HEK293 (cell line): ENCODE results near the gene MNX1.

Experiments
- BCL6B ChIP-seq: fragments of 450-650 bp; formaldehyde crosslinking; IDR thresholded peaks from 2 replicates; pipeline ENCODE4 v1.5.1; 2017; ENCODE audit warnings: missing biosample characterization, missing genetic modification characterization
- FEZF1 ChIP-seq: fragments of 450-650 bp; formaldehyde crosslinking; IDR thresholded peaks from 2 replicates; pipeline ENCODE4 v1.5.1; 2016; ENCODE audit warnings: missing biosample characterization, missing genetic modification characterization
- GLIS1 ChIP-seq: fragments of 450-650 bp; formaldehyde crosslinking; IDR thresholded peaks from 2 replicates; pipeline ENCODE4 v1.5.1; 2016; ENCODE audit warnings: missing biosample characterization, missing genetic modification characterization
- IKZF3 ChIP-seq: fragments of 450-650 bp; IDR thresholded peaks from 2 replicates; pipeline ENCODE4 v1.5.0; 2018; ENCODE audit warnings: missing biosample characterization, mild to moderate bottlenecking, missing genetic modification characterization, moderate library complexity
- KLF9 ChIP-seq: fragments of 450-650 bp; formaldehyde crosslinking; IDR thresholded peaks from 2 replicates; pipeline ENCODE4 v1.5.1; 2016; ENCODE audit warnings: missing biosample characterization, missing genetic modification characterization, low read depth
- MZF1 ChIP-seq: fragments of 450-650 bp; formaldehyde crosslinking; IDR thresholded peaks from 2 replicates; pipeline ENCODE4 v1.5.1; 2017; ENCODE audit warnings: missing biosample characterization, missing genetic modification characterization, borderline replicate concordance
- PRDM1 ChIP-seq: fragments of 450-650 bp; formaldehyde crosslinking; IDR thresholded peaks from 2 replicates; pipeline ENCODE4; 2016; ENCODE audit warnings: missing biosample characterization, missing genetic modification characterization
- SCRT1 ChIP-seq: fragments of 450-650 bp; formaldehyde crosslinking; IDR thresholded peaks from 2 replicates; pipeline ENCODE4 v1.5.1; 2016; ENCODE audit warnings: missing biosample characterization, missing genetic modification characterization, borderline replicate concordance
- TSHZ1 ChIP-seq: fragments of 450-650 bp; formaldehyde crosslinking; IDR thresholded peaks from 2 replicates; pipeline ENCODE4 v1.5.1; 2016; ENCODE audit warnings: missing biosample characterization, missing genetic modification characterization, borderline replicate concordance
- WT1 ChIP-seq: fragments of 450-650 bp; formaldehyde crosslinking; IDR thresholded peaks from 2 replicates; pipeline ENCODE4 v1.5.1; 2016; ENCODE audit warnings: missing biosample characterization, missing genetic modification characterization
- ZBTB6 ChIP-seq: fragments of 450-650 bp; formaldehyde crosslinking; IDR thresholded peaks from 2 replicates; pipeline ENCODE4 v1.5.1; 2017; ENCODE audit warnings: missing biosample characterization, missing genetic modification characterization
- ZBTB8A ChIP-seq: fragments of 450-650 bp; formaldehyde crosslinking; IDR thresholded peaks from 2 replicates; pipeline ENCODE4 v1.5.1; 2016; ENCODE audit warnings: missing biosample characterization, missing genetic modification characterization
- ZFP3 ChIP-seq: fragments of 450-650 bp; formaldehyde crosslinking; IDR thresholded peaks from 2 replicates; pipeline ENCODE4 v1.5.1; 2016; ENCODE audit warnings: low read depth, missing biosample characterization, missing genetic modification characterization
- ZFP41 ChIP-seq: fragments of 450-650 bp; formaldehyde crosslinking; IDR thresholded peaks from 2 replicates; pipeline ENCODE4 v1.5.1; 2016; ENCODE audit warnings: missing biosample characterization, missing genetic modification characterization, borderline replicate concordance
- ZFP69B ChIP-seq: fragments of 450-650 bp; formaldehyde crosslinking; IDR thresholded peaks from 2 replicates; pipeline ENCODE4 v1.5.1; 2016; ENCODE audit warnings: missing biosample characterization, missing genetic modification characterization
- ZNF112 ChIP-seq: fragments of 450-650 bp; formaldehyde crosslinking; IDR thresholded peaks from 2 replicates; pipeline ENCODE4 v1.5.0; 2017; ENCODE audit warnings: missing biosample characterization, missing genetic modification characterization
- ZNF2 ChIP-seq: fragments of 450-650 bp; formaldehyde crosslinking; IDR thresholded peaks from 2 replicates; pipeline ENCODE4 v1.5.1; 2016; ENCODE audit warnings: missing biosample characterization, missing genetic modification characterization
- ZNF223 ChIP-seq: fragments of 450-650 bp; formaldehyde crosslinking; IDR thresholded peaks from 2 replicates; pipeline ENCODE4 v1.5.1; 2016; ENCODE audit warnings: missing biosample characterization, missing genetic modification characterization
- ZNF266 ChIP-seq: fragments of 450-650 bp; formaldehyde crosslinking; IDR thresholded peaks from 2 replicates; pipeline ENCODE4 v1.5.1; 2016; ENCODE audit warnings: missing biosample characterization, missing genetic modification characterization, low read depth
- ZNF335 ChIP-seq: fragments of 450-650 bp; formaldehyde crosslinking; conservative IDR thresholded peaks from 2 replicates; pipeline ENCODE4 v1.5.1; 2016; ENCODE audit warnings: missing biosample characterization, missing genetic modification characterization
- ZNF341 ChIP-seq: fragments of 450-650 bp; formaldehyde crosslinking; IDR thresholded peaks from 2 replicates; pipeline ENCODE4; 2016; ENCODE audit warnings: low read depth, missing biosample characterization, missing genetic modification characterization
- ZNF362 ChIP-seq: fragments of 450-650 bp; formaldehyde crosslinking; IDR thresholded peaks from 2 replicates; pipeline ENCODE4 v1.5.1; 2016; ENCODE audit warnings: missing biosample characterization, missing genetic modification characterization
- ZNF548 ChIP-seq: fragments of 450-650 bp; formaldehyde crosslinking; IDR thresholded peaks from 2 replicates; pipeline ENCODE4 v1.5.1; 2016; ENCODE audit warnings: missing biosample characterization, missing genetic modification characterization
- ZNF561 ChIP-seq: fragments of 450-650 bp; IDR thresholded peaks from 2 replicates; pipeline ENCODE4 v1.5.1; 2018; ENCODE audit warnings: missing biosample characterization, missing genetic modification characterization, borderline replicate concordance
- ZNF596 ChIP-seq: fragments of 450-650 bp; IDR thresholded peaks from 2 replicates; pipeline ENCODE4 v1.5.0; 2018; ENCODE audit warnings: missing biosample characterization, mild to moderate bottlenecking, missing genetic modification characterization, moderate library complexity
- ZNF600 ChIP-seq: fragments of 450-650 bp; formaldehyde crosslinking; IDR thresholded peaks from 2 replicates; pipeline ENCODE4 v1.5.1; 2016; ENCODE audit warnings: missing biosample characterization, missing genetic modification characterization
- ZNF639 ChIP-seq: fragments of 450-650 bp; formaldehyde crosslinking; IDR thresholded peaks from 2 replicates; pipeline ENCODE4 v1.5.1; 2016; ENCODE audit warnings: missing biosample characterization, missing genetic modification characterization
- ZNF704 ChIP-seq: fragments of 450-650 bp; formaldehyde crosslinking; IDR thresholded peaks from 2 replicates; pipeline ENCODE4 v1.5.1; 2016; ENCODE audit warnings: missing biosample characterization, missing genetic modification characterization
- ZNF776 ChIP-seq: fragments of 450-650 bp; formaldehyde crosslinking; IDR thresholded peaks from 2 replicates; pipeline ENCODE4 v1.5.0; 2017; ENCODE audit warnings: missing biosample characterization, missing genetic modification characterization, borderline replicate concordance
- ZSCAN30 ChIP-seq: fragments of 450-650 bp; IDR thresholded peaks from 2 replicates; pipeline ENCODE4 v1.5.1; 2018; ENCODE audit warnings: missing biosample characterization, mild to moderate bottlenecking, missing genetic modification characterization, moderate library complexity

The MNX1 gene

GRCh38 chr7:157007470-157008066 lies 2.9 kb downstream of the MNX1 start (continued):
- TF ChIP-seq TSHZ1: peak; percentile 78
- TF ChIP-seq IKZF3 (tag by site-specific recombination): peak; percentile 92
- peak; percentile 79 for TF ChIP-seq WT1 (tag by site-specific recombination)
- no peak for TF ChIP-seq ZNF266 (tag by site-specific recombination)
- peak; percentile 36; the same call in 1 of the 2 replicates for TF ChIP-seq ZNF596 (tag by site-specific recombination)
- no peak for TF ChIP-seq ZFP3 (tag by site-specific recombination)
- TF ChIP-seq ZNF112 (tag by site-specific recombination): no peak
- no peak for TF ChIP-seq ZNF704
- TF ChIP-seq ZNF548 (tag by site-specific recombination): no peak
- TF ChIP-seq ZSCAN30: peak; percentile 87; the same call in 1 of the 2 replicates
- peak; percentile 81; the same call in 1 of the 2 replicates for TF ChIP-seq ZNF223
- TF ChIP-seq PRDM1 (tag by site-specific recombination): peak; percentile 54; the same call in 1 of the 2 replicates
- TF ChIP-seq ZNF639 (tag by site-specific recombination): 0 out of 2 replicates have a peak, but pooled peaks have one; percentile 60
- no peak for TF ChIP-seq ZNF776 (tag by site-specific recombination)
- TF ChIP-seq ZNF2 (tag by site-specific recombination): peak; percentile 51
- TF ChIP-seq SCRT1 (tag by site-specific recombination): peak; percentile 76
- TF ChIP-seq ZBTB6 (tag by site-specific recombination): peak; percentile 6; the same call in 1 of the 2 replicates
- TF ChIP-seq ZNF362 (tag by site-specific recombination): no peak
- TF ChIP-seq BCL6B: no peak
- peak; percentile 45; the same call in 1 of the 2 replicates for TF ChIP-seq MZF1 (tag by site-specific recombination)
- TF ChIP-seq ZFP41 (tag by site-specific recombination): no peak
- TF ChIP-seq ZNF335: peak; percentile 99
- peak; percentile 46 for TF ChIP-seq KLF9 (tag by site-specific recombination)
- no peak for TF ChIP-seq ZFP69B (tag by site-specific recombination)
- TF ChIP-seq FEZF1: peak; percentile 78
- 0 out of 2 replicates have a peak, but pooled peaks have one; percentile 49 for TF ChIP-seq ZNF600 (tag by site-specific recombination)
- peak; percentile 1; the same call in 1 of the 2 replicates for TF ChIP-seq ZNF341 (tag by site-specific recombination)
- TF ChIP-seq GLIS1 (tag by site-specific recombination): peak; percentile 73
- TF ChIP-seq ZNF561 (tag by site-specific recombination): peak; percentile 86
- TF ChIP-seq ZBTB8A (tag by site-specific recombination): peak; percentile 71
